ENCODE results near the gene CEACAM1. TPM values are rescaled to one million over a fixed set of nuclear protein-coding genes. Genes with fewer than 3 reads are reported as not detected.

The CEACAM1 gene
- total and polyA plus RNA-seq, 9 of the 15 experiments (the other 6 are each of a cell fraction or from before 2014, with no cell fraction given): 0.04 to 0.16 (median 0.10) TPM; not detected in 1

GRCh38 chr19:42495663-42496062 lies 32.6 kb downstream of the CEACAM1 start:
- POLR2A ChIA-PET: interaction anchor here (0.7 kb wide), 1 partner anchor 100 kb away, joined by 3 read pairs; no protein-coding TSS in a partner anchor
- Histone ChIP-seq H2AFZ (ENCODE audit: low read depth, low read length) (no peak overlapping the region), H3K9me1 (ENCODE audit: control insufficient read depth, insufficient read depth, low read length) (no peaks in the 10 kb centered on the region), H3K4me1 (replicated peaks in 1 of 2; ENCODE audit: control insufficient read depth in 2 of 2, insufficient read depth in 2 of 2, low read length in 2 of 2) (no peaks in the 10 kb centered on the region), H3K4me2 (ENCODE audit: insufficient read depth, low read length) (no peak overlapping the region), H3K36me3 (ENCODE audit: control insufficient read depth, insufficient read depth, low read length) (no peaks in the 10 kb centered on the region), H3K4me3 (no peak overlapping the region), H3K9me3 (replicated peaks; ENCODE audit: control insufficient read depth, insufficient read depth, low read depth, low read length) (no peaks in the 10 kb centered on the region), H3K79me2 (ENCODE audit: control insufficient read depth, insufficient read depth, low read length) (no peaks in the 10 kb centered on the region), H4K20me1 (replicated peaks; ENCODE audit: control insufficient read depth, insufficient read depth, low read length) (no peaks in the 10 kb centered on the region), H3K27me3 (ENCODE audit: control insufficient read depth in 2 of 2, insufficient read depth in 2 of 2, low read length in 2 of 2) (peaks cover 6 to 14% of the 10 kb centered on the region in 2 experiments; a peak in 4 of 5 replicates), H3K9ac (ENCODE audit: insufficient read depth in 1 of 2, low read depth in 2 of 2, low read length in 2 of 2) (no peak overlapping the region), H3K27ac (ENCODE audit: extremely low read depth, low read depth, low read length) (no peak overlapping the region)
- intact Hi-C loops (cut with micrococcal nuclease) (no loop called here), in situ Hi-C loops (cut with MboI) (no loop called here)
- FAIRE-seq: no peak
- ATAC-seq: no peak
- CTCF ChIA-PET (ENCODE audit: low intra/inter-chr PET ratio): no interaction called here
- no TSS peak for BruUV-seq (replicated peaks)
- WGBS (ENCODE audit: insufficient coverage, low coverage, missing lambda C conversion rate): 6% methylated on average over 2 of the region's 3 CpGs
- TF ChIP-seq PHF20 (IDR thresholded peaks at IDR 0.05; ENCODE audit: partially characterized antibody) (no peak), ZBTB5 (IDR thresholded peaks at IDR 0.05) (no peak), CAMTA2 (CRISPR knock-in tag; conservative IDR thresholded peaks at IDR 0.05) (no peak), MCM7 (IDR thresholded peaks at IDR 0.05) (no peak), FOXK2 (conservative IDR thresholded peaks at IDR 0.05 in 1 of 2, IDR thresholded peaks at IDR 0.05 in 1 of 2; ENCODE audit: low read depth in 2 of 2) (no peak), ARNT (IDR thresholded peaks at IDR 0.05) (no peak)
- DNase-seq (ENCODE audit: extremely low read depth in 1 of 4, low spot score in 3 of 4): no peak

All from K562 (cell line).